H9 (cell line): ENCODE data around the gene CORIN. TPM values are rescaled to one million over a fixed set of nuclear protein-coding genes. Genes with fewer than 3 reads are reported as not detected.
A peak's percentile ranks its signal among the peaks of the same experiment; 100 is the strongest.

Experiments used
- DNase-seq: peaks from one replicate; pipeline ENCODE4 v3.0.0-alpha.2; 2017
- H2AFZ ChIP-seq: one replicate; pipeline ENCODE4 v1.6.1; 2013; ENCODE audit warnings: mild to moderate bottlenecking, low read length, control low read depth, moderate library complexity
- H2AK5ac ChIP-seq: 2 replicates; pipeline ENCODE4 v1.6.1; 2013; ENCODE audit warnings: low read length, control low read depth, mixed read lengths; ENCODE audit not compliant: insufficient read length
- H2BK120ac ChIP-seq: one replicate; pipeline ENCODE4 v1.6.1; 2013; ENCODE audit warnings: low read depth, mild to moderate bottlenecking, low read length, control low read depth, inconsistent platforms; ENCODE audit not compliant: poor library complexity, severe bottlenecking
- H2BK12ac ChIP-seq: 2 replicates; pipeline ENCODE4 v1.6.1; 2013; ENCODE audit warnings: low read length, control low read depth, mixed read lengths, low read depth; ENCODE audit not compliant: insufficient read length
- H2BK15ac ChIP-seq: 2 replicates; pipeline ENCODE4 v1.6.1; 2013; ENCODE audit warnings: low read depth, low read length, control low read depth
- H2BK20ac ChIP-seq: one replicate; pipeline ENCODE4 v1.6.1; 2013; ENCODE audit warnings: low read depth, mild to moderate bottlenecking, low read length, control low read depth, inconsistent platforms; ENCODE audit not compliant: poor library complexity, severe bottlenecking
- H2BK5ac ChIP-seq: 2 replicates; pipeline ENCODE4 v1.6.1; 2013; ENCODE audit warnings: low read length, control low read depth, mixed read lengths; ENCODE audit not compliant: insufficient read length
- H3K14ac ChIP-seq: 2 replicates; pipeline ENCODE4 v1.6.1; 2013; ENCODE audit warnings: low read length, control low read depth; ENCODE audit not compliant: insufficient read depth
- H3K18ac ChIP-seq: 2 replicates; pipeline ENCODE4 v1.6.1; 2013; ENCODE audit warnings: low read depth, mild to moderate bottlenecking, mixed read lengths, low read length, control low read depth; ENCODE audit not compliant: insufficient read length
- H3K23ac ChIP-seq: 2 replicates; pipeline ENCODE4 v1.6.1; 2013; ENCODE audit warnings: low read length, control low read depth, mixed read lengths, low read depth; ENCODE audit not compliant: insufficient read length
- H3K23me2 ChIP-seq: 2 replicates; pipeline ENCODE4 v1.6.1; 2013; ENCODE audit warnings: low read depth, mild to moderate bottlenecking, mixed read lengths, low read length, control low read depth; ENCODE audit not compliant: insufficient read length, poor library complexity, severe bottlenecking
- H3K27ac ChIP-seq: 2 replicates; pipeline ENCODE4 v1.5.1; 2013; ENCODE audit warnings: low read length, control low read depth, mixed read lengths, low read depth; ENCODE audit not compliant: insufficient read length
- H3K27me3 ChIP-seq: 2 replicates; pipeline ENCODE4 v1.6.1; 2013; ENCODE audit warnings: low read length, control low read depth, inconsistent platforms; ENCODE audit not compliant: insufficient read depth
- H3K4ac ChIP-seq: 2 replicates; pipeline ENCODE4 v1.6.1; 2013; ENCODE audit warnings: low read depth, mild to moderate bottlenecking, control low read depth, inconsistent platforms, low read length, moderate library complexity
- H3K4me1 ChIP-seq: 2 replicates; pipeline ENCODE4 v1.6.1; 2013; ENCODE audit warnings: low read length, control low read depth, inconsistent platforms; ENCODE audit not compliant: insufficient read depth
- H3K4me2 ChIP-seq: 2 replicates; pipeline ENCODE4 v1.6.1; 2013; ENCODE audit warnings: low read length, control low read depth, mixed read lengths; ENCODE audit not compliant: insufficient read length, insufficient read depth
- H3K56ac ChIP-seq: 2 replicates; pipeline ENCODE4 v1.6.1; 2013; ENCODE audit warnings: low read depth, mild to moderate bottlenecking, mixed read lengths, low read length, control low read depth; ENCODE audit not compliant: insufficient read length
- H3K79me1 ChIP-seq: 2 replicates; pipeline ENCODE4 v1.6.1; 2013; ENCODE audit warnings: low read depth, mild to moderate bottlenecking, moderate library complexity, low read length, control low read depth, inconsistent platforms; ENCODE audit not compliant: insufficient read depth, poor library complexity, severe bottlenecking
- H3K79me2 ChIP-seq: 2 replicates; pipeline ENCODE4 v1.6.1; 2013; ENCODE audit warnings: low read length, control low read depth, inconsistent platforms; ENCODE audit not compliant: insufficient read depth
- H3K9ac ChIP-seq: 2 replicates; pipeline ENCODE4 v1.6.1; 2013; ENCODE audit warnings: low read length, control low read depth, mixed read lengths; ENCODE audit not compliant: insufficient read length; ENCODE audit errors: extremely low read depth
- H3K9me3 ChIP-seq: one replicate; pipeline ENCODE4 v1.6.1; 2013; ENCODE audit warnings: low read depth, low read length, inconsistent platforms; ENCODE audit not compliant: control insufficient read depth
- H3T11ph ChIP-seq: one replicate; pipeline ENCODE4 v1.6.1; 2013; ENCODE audit warnings: mild to moderate bottlenecking, low read length, control low read depth, inconsistent platforms
- H4K20me1 ChIP-seq: one replicate; pipeline ENCODE4 v1.6.1; 2013; ENCODE audit not compliant: control insufficient read depth, insufficient read length, insufficient read depth
- H4K5ac ChIP-seq: 2 replicates; pipeline ENCODE4 v1.6.1; 2013; ENCODE audit warnings: low read depth, mild to moderate bottlenecking, mixed read lengths, low read length, control low read depth; ENCODE audit not compliant: insufficient read length
- H4K8ac ChIP-seq: replicated peaks from 2 replicates; pipeline ENCODE4 v1.6.1; 2013; ENCODE audit warnings: low read length, control low read depth, mixed read lengths, low read depth; ENCODE audit not compliant: insufficient read length
- H4K91ac ChIP-seq: 2 replicates; pipeline ENCODE4 v1.6.1; 2013; ENCODE audit warnings: low read depth, mild to moderate bottlenecking, moderate library complexity, mixed read lengths, low read length, control low read depth; ENCODE audit not compliant: insufficient read length
- H3K27ac Mint-ChIP-seq, 3 experiments: 2 replicates in 2 of 3; 3 replicates in 1 of 3; pipeline ENCODE4 v1.8.0; 2020 to 2021; ENCODE audit warnings: mixed read lengths in 3 of 3, mild to moderate bottlenecking in 1 of 3, moderate library complexity in 1 of 3
- H3K27me3 Mint-ChIP-seq: 2 replicates; pipeline ENCODE4 v1.8.0; 2021; ENCODE audit warnings: low read depth, mild to moderate bottlenecking, moderate library complexity, mixed read lengths
- H3K36me3 Mint-ChIP-seq, 3 experiments: 2 replicates in 2 of 3; 3 replicates in 1 of 3; pipeline ENCODE4 v1.8.0; 2020 to 2021; ENCODE audit warnings: low read depth in 3 of 3, mixed read lengths in 3 of 3; ENCODE audit not compliant: insufficient read depth in 1 of 3
- H3K4me1 Mint-ChIP-seq, 2 experiments: 2 replicates each; pipeline ENCODE4 v1.8.0; 2020; ENCODE audit warnings: mixed read lengths in 2 of 2
- H3K4me3 Mint-ChIP-seq, 2 experiments: 2 replicates in 1 of 2; 3 replicates in 1 of 2; pipeline ENCODE4 v1.8.0; 2020 to 2021; ENCODE audit warnings: mild to moderate bottlenecking in 2 of 2, mixed read lengths in 2 of 2, moderate library complexity in 1 of 2
- H3K9me3 Mint-ChIP-seq, 2 experiments: 2 replicates in 1 of 2; 3 replicates in 1 of 2; pipeline ENCODE4 v1.8.0; 2020; ENCODE audit warnings: mild to moderate bottlenecking in 2 of 2, mixed read lengths in 2 of 2, moderate library complexity in 1 of 2
- WGBS: extraction: QIAGEN DNeasy Blood & Tissue Kit; methylation state at CpG from one replicate; pipeline ENCODE4 v1.1.7; 2013; ENCODE audit warnings: missing lambda C conversion rate, low lambda C conversion rate, mixed read lengths; ENCODE audit not compliant: insufficient read length; ENCODE audit errors: extremely low coverage; 5-methylcytosine and 5-hydroxymethylcytosine counted together
- total RNA-seq: library from RNA; stranded (reverse); gene quantifications from 2 replicates; pipeline ENCODE4 v1.2.1, GENCODE V29; 2021
- TF ChIP-seq, protein P1 (sequence below): fragments of 200-600 bp; sonication (generic); conservative IDR thresholded peaks from 3 replicates; pipeline ENCODE4 v1.8.0; 2021; ENCODE audit warnings: antibody characterized with exemption, mild to moderate bottlenecking

The CORIN gene
- total RNA-seq, 1 experiment from 2014 or later = 0.39 TPM

GRCh38 chr4:47705326-47705981, 132.4 kb downstream of the CORIN start:
- TF ChIP-seq, protein P1, sequence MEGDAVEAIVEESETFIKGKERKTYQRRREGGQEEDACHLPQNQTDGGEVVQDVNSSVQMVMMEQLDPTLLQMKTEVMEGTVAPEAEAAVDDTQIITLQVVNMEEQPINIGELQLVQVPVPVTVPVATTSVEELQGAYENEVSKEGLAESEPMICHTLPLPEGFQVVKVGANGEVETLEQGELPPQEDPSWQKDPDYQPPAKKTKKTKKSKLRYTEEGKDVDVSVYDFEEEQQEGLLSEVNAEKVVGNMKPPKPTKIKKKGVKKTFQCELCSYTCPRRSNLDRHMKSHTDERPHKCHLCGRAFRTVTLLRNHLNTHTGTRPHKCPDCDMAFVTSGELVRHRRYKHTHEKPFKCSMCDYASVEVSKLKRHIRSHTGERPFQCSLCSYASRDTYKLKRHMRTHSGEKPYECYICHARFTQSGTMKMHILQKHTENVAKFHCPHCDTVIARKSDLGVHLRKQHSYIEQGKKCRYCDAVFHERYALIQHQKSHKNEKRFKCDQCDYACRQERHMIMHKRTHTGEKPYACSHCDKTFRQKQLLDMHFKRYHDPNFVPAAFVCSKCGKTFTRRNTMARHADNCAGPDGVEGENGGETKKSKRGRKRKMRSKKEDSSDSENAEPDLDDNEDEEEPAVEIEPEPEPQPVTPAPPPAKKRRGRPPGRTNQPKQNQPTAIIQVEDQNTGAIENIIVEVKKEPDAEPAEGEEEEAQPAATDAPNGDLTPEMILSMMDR = peak; percentile 68
- H2BK12ac ChIP-seq = no peak overlapping the region
- H2BK120ac ChIP-seq = no peak overlapping the region
- Mint-ChIP-seq H3K27me3 (no peaks in the 10 kb centered on the region), H3K4me1 (peaks cover 8% of the 10 kb centered on the region in 2 experiments; a peak in 3 of 4 replicates), H3K9me3 (no peaks in the 10 kb centered on the region), H3K27ac (no peak overlapping the region), H3K36me3 (no peaks in the 10 kb centered on the region), H3K4me3 (no peak overlapping the region)
- H2AK5ac ChIP-seq = no peak overlapping the region
- H2AFZ ChIP-seq = no peak overlapping the region
- H3K23me2 ChIP-seq = no peaks in the 10 kb centered on the region
- no peak for DNase-seq
- no peaks in the 10 kb centered on the region for H3K79me1 ChIP-seq
- no peaks in the 10 kb centered on the region for H4K20me1 ChIP-seq
- no peak overlapping the region for H3K23ac ChIP-seq
- no peak overlapping the region for H2BK5ac ChIP-seq
- H3K9ac ChIP-seq = no peak overlapping the region
- no peak overlapping the region for H2BK15ac ChIP-seq
- no peaks in the 10 kb centered on the region for H3K79me2 ChIP-seq
- H4K5ac ChIP-seq = no peak overlapping the region
- no peak overlapping the region for H3K4ac ChIP-seq
- H3K14ac ChIP-seq = no peak overlapping the region
- no peak overlapping the region for H3T11ph ChIP-seq
- no peaks in the 10 kb centered on the region for H3K4me1 ChIP-seq
- no peaks in the 10 kb centered on the region for H3K9me3 ChIP-seq
- H3K27ac ChIP-seq = no peak overlapping the region
- WGBS = no CpG with 5 or more reads among the region's 7 CpGs
- H4K8ac ChIP-seq = no peak overlapping the region
- no peak overlapping the region for H3K56ac ChIP-seq
- no peaks in the 10 kb centered on the region for H3K27me3 ChIP-seq
- H3K18ac ChIP-seq = no peak overlapping the region
- H2BK20ac ChIP-seq = no peak overlapping the region
- H4K91ac ChIP-seq = no peak overlapping the region
- H3K4me2 ChIP-seq = no peak overlapping the region
